Measurements from ENCODE around the gene HDDC3. TPM values are rescaled to one million over a fixed set of nuclear protein-coding genes. Genes with fewer than 3 reads are reported as not detected.

Gene HDDC3
- total RNA-seq, 2 donors from 2014 or later = 11.5 to 13.1 TPM

- Histone ChIP-seq H3K36me3 (peaks cover 38% of the 10 kb centered on the region), H3K4me1 (ENCODE audit: control insufficient read depth in 1 of 2, low read depth in 2 of 2) (peaks cover 15 to 34% of the 10 kb centered on the region in 2 donors), H3K4me3 (peak overlapping the region; percentile 88), H3K27ac (peak overlapping the region in 1 of 2 donors; percentile 87), H3K9me3 (no peaks in the 10 kb centered on the region), H3K27me3 (replicated peaks; ENCODE audit: insufficient read depth) (no peaks in the 10 kb centered on the region)
- TF ChIP-seq, protein P1, sequence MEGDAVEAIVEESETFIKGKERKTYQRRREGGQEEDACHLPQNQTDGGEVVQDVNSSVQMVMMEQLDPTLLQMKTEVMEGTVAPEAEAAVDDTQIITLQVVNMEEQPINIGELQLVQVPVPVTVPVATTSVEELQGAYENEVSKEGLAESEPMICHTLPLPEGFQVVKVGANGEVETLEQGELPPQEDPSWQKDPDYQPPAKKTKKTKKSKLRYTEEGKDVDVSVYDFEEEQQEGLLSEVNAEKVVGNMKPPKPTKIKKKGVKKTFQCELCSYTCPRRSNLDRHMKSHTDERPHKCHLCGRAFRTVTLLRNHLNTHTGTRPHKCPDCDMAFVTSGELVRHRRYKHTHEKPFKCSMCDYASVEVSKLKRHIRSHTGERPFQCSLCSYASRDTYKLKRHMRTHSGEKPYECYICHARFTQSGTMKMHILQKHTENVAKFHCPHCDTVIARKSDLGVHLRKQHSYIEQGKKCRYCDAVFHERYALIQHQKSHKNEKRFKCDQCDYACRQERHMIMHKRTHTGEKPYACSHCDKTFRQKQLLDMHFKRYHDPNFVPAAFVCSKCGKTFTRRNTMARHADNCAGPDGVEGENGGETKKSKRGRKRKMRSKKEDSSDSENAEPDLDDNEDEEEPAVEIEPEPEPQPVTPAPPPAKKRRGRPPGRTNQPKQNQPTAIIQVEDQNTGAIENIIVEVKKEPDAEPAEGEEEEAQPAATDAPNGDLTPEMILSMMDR (IDR thresholded peaks at IDR 0.05) = no peak
- DNase-seq (ENCODE audit: low spot score) = no peak
- ATAC-seq (ENCODE audit: insufficient number of reproducible peaks, low FRiP score, low read depth) = no peak
These were observed 21.8 kb upstream of the HDDC3 start for GRCh38 chr15:90953947-90954711.

DNA sequence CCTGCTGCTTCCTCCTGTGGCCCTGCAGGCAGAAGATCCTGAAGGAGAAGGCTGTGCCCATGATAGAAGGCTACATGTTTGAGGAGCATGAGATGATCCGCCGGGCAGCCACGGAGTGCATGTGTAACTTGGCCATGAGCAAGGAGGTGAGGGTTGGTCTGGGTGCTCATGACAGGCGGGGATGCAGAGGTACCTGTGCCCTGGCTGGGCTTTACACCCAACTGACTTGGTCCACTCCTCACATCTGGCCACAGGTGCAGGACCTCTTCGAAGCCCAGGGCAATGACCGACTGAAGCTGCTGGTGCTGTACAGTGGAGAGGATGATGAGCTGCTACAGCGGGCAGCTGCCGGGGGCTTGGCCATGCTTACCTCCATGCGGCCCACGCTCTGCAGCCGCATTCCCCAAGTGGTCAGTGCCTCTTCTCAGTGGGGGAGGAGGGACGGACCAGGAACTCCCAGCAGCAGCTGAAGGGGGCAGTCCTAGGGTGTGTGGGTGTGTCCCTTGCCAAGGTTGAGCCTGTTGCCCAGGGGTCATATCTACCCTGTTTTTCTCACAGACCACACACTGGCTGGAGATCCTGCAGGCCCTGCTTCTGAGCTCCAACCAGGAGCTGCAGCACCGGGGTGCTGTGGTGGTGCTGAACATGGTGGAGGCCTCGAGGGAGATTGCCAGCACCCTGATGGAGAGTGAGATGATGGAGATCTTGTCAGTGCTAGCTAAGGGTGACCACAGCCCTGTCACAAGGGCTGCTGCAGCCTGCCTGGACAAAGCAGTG lies 20.7 kb upstream of the HDDC3 start:
- H3K27me3 ChIP-seq (replicated peaks; ENCODE audit: insufficient read depth) = no peaks in the 10 kb centered on the region
- H3K9me3 ChIP-seq = no peaks in the 10 kb centered on the region
- TF ChIP-seq, protein P1 (IDR thresholded peaks at IDR 0.05) = no peak
- DNase-seq (ENCODE audit: low spot score) = no peak
- ATAC-seq (ENCODE audit: insufficient number of reproducible peaks, low FRiP score, low read depth) = no peak
- H3K4me3 ChIP-seq = no peak overlapping the region
- H3K27ac ChIP-seq = no peak overlapping the region
- peaks cover 15 to 24% of the 10 kb centered on the region in 2 donors for H3K4me1 ChIP-seq (ENCODE audit: control insufficient read depth in 1 of 2, low read depth in 2 of 2)
- peaks cover 45% of the 10 kb centered on the region for H3K36me3 ChIP-seq

- DNase-seq (ENCODE audit: low spot score) (no peak), ATAC-seq (ENCODE audit: insufficient number of reproducible peaks, low FRiP score, low read depth) (no peak)
- no peak overlapping the region for H3K27ac ChIP-seq
- no peaks in the 10 kb centered on the region for H3K9me3 ChIP-seq
- H3K36me3 ChIP-seq = peaks cover 60% of the 10 kb centered on the region
- no peak overlapping the region for H3K4me3 ChIP-seq
- peaks cover 0 to 6% of the 10 kb centered on the region in 2 donors for H3K4me1 ChIP-seq (ENCODE audit: control insufficient read depth in 1 of 2, low read depth in 2 of 2)
- no peaks in the 10 kb centered on the region for H3K27me3 ChIP-seq (replicated peaks; ENCODE audit: insufficient read depth)
- TF ChIP-seq, protein P1 (IDR thresholded peaks at IDR 0.05) = no peak
These were observed 18.3 kb upstream of the HDDC3 start for GRCh38 chr15:90950676-90951075.

DNA sequence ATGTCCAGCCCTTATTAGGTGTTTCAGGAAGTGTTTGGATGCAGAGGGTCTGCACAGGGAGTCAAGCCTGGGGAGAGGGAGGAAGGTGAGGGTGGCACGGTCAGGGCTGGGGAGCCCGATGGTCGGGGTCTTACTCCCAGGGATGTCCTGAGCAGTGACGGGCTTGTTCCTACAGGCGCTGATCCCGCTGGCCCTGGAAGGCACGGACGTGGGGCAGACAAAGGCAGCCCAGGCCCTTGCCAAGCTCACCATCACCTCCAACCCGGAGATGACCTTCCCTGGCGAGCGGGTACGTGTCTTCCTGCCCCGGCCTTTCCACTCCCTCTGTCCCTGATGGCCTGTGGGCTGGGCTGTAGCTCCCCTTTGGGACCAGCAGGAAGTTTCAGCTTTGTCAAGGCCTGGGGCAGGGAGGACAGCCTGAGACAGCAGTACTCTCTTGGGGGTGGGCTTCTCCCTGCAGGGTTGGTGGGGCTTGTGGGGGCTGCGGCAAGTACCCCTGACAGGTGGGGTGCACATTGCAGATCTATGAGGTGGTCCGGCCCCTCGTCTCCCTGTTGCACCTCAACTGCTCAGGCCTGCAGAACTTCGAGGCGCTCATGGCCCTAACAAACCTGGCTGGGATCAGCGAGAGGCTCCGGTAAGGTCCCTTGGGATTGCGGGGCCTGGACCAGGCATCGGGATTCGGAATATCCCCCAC lies 17.8 kb upstream of the HDDC3 start:
- no peak overlapping the region for H3K27ac ChIP-seq
- TF ChIP-seq, protein P1 (IDR thresholded peaks at IDR 0.05) = no peak

DNA sequence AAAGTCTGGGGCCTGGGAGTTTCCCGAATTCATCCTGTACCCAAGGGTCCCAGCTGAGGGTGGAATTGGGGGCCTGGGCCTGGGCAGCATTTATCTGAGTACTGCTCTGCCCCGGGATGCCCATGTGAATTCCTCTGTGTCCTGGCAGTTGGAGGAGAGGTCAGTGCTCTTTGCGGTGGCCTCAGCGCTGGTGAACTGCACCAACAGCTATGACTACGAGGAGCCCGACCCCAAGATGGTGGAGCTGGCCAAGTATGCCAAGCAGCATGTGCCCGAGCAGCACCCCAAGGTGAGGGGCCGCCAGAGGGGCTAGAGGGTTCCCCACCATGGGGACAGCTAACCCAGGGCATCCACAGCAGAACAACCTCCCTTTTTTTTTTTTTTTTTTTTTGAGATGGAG lies 16.2 kb upstream of the HDDC3 start:
- Histone ChIP-seq H3K36me3 (peaks cover 74% of the 10 kb centered on the region), H3K27ac (no peak overlapping the region), H3K9me3 (no peaks in the 10 kb centered on the region), H3K4me3 (no peak overlapping the region), H3K27me3 (replicated peaks; ENCODE audit: insufficient read depth) (no peaks in the 10 kb centered on the region), H3K4me1 (ENCODE audit: control insufficient read depth in 1 of 2, low read depth in 2 of 2) (no peaks in the 10 kb centered on the region)
- TF ChIP-seq, protein P1 (IDR thresholded peaks at IDR 0.05) = no peak
- ATAC-seq (ENCODE audit: insufficient number of reproducible peaks, low FRiP score, low read depth) = no peak
- DNase-seq (ENCODE audit: low spot score) = no peak

More for the DNA sequence above, 17.8 kb upstream of the HDDC3 start:
- H3K9me3 ChIP-seq = no peaks in the 10 kb centered on the region
- peaks cover 0 to under 1% of the 10 kb centered on the region in 2 donors for H3K4me1 ChIP-seq (ENCODE audit: control insufficient read depth in 1 of 2, low read depth in 2 of 2)
- H3K36me3 ChIP-seq = peaks cover 62% of the 10 kb centered on the region
- DNase-seq (ENCODE audit: low spot score) (no peak), ATAC-seq (ENCODE audit: insufficient number of reproducible peaks, low FRiP score, low read depth) (no peak)
- no peak overlapping the region for H3K4me3 ChIP-seq
- H3K27me3 ChIP-seq (replicated peaks; ENCODE audit: insufficient read depth) = no peaks in the 10 kb centered on the region
